GM19324 (cell line): ENCODE measurements around the gene NAGPA.

ENCODE experiments used
- ATAC-seq: cut with Tn5 transposase; IDR thresholded peaks from one replicate; pipeline ENCODE4 v1.9.1; 2021; ENCODE audit warnings: mild to moderate bottlenecking, moderate library complexity; ENCODE audit not compliant: unreplicated experiment, low FRiP score

Gene NAGPA

GRCh38 chr16:4980691-4981090 is 53.0 kb downstream of the NAGPA start:
- no peak for ATAC-seq

- ATAC-seq = no peak
These were observed 53.7 kb downstream of the NAGPA start for GRCh38 chr16:4979736-4980660.

- no peak for ATAC-seq
These were observed 54.6 kb downstream of the NAGPA start for GRCh38 chr16:4979164-4979563.

- ATAC-seq = no peak
These were observed 57.1 kb downstream of the NAGPA start for GRCh38 chr16:4976611-4977145.

GRCh38 chr16:4976079-4976478 is 57.7 kb downstream of the NAGPA start:
- ATAC-seq = peak; percentile 84
